ENCODE measurements around the gene LOXL4.

The LOXL4 gene

GRCh38 chr10:98267894-98268693 is at the start of gene LOXL4:
Gene LOXL4 (minus strand): TSS chr10:98268194. CDS start chr10:98263019, 5,175 bp downstream.
- in situ Hi-C loops (cut with MboI; ENCODE audit: low sequenced_read_pairs), result no loop called here

DNA sequence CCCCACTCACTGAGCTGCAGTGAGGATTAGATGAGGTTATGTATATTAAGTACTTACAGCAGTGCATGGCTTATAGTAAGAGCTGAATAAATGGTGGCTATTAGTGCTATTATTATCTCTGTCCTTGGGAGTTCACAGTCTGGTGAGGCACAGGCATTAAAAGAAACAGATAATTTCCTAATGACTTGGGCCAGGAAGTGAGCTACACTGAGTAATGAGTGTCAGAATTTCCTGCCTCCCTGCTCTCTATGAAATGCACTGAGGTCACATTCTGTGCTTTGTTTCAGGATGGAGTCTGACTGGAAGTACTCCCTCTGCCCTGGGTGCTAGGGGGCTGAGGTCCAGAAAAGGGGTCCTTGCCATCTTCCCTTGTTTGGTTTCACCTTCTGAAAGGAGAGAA is 48.7 kb upstream of the LOXL4 start:
- in situ Hi-C loops (cut with MboI; ENCODE audit: low sequenced_read_pairs), result no loop called here

- in situ Hi-C loops (cut with MboI; ENCODE audit: low sequenced_read_pairs), result no loop called here
These were observed 48.2 kb upstream of the LOXL4 start for GRCh38 chr10:98316170-98316569.

DNA sequence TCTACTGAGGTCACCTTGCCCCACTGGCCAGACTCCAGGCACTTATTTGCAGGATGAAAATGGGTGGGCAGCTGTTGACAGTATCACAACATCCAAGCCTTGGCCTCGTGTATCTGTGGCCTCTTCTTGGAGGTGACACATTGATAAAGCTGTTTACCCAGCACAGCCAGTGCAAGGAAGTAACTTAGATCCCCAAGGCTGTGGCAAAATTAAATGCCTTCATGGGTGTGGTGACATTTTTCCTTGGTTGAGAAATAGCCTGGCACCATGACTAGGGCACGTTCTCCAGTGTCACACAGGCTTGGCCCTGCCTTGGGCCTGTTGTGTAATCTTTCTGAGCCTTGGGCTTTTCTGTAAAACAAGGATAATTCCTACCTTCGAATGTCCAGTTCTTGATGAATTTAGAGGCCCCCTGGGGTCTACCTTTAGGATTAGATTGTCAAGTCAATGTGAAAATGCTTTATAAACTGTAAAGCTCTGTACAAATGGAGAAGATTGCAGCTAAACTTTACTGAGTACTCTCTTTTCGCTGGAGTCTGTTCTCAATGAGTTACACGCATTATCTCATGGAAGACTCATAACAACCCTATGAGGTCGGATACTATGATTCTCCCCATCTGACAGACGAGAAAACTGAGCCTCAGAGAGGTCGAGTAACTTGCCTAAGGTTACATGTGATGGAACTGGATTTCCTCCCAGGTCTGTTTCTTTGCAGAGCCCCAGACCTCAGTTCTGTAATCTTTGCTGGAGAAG is 46.7 kb upstream of the LOXL4 start:
- in situ Hi-C loops (cut with MboI; ENCODE audit: low sequenced_read_pairs), result no loop called here

GRCh38 chr10:98313598-98313997 is 45.6 kb upstream of the LOXL4 start:
- in situ Hi-C loops (cut with MboI; ENCODE audit: low sequenced_read_pairs), result no loop called here

- in situ Hi-C loops (cut with MboI; ENCODE audit: low sequenced_read_pairs), result no loop called here
These were observed 44.8 kb upstream of the LOXL4 start for GRCh38 chr10:98312822-98313221.

DNA sequence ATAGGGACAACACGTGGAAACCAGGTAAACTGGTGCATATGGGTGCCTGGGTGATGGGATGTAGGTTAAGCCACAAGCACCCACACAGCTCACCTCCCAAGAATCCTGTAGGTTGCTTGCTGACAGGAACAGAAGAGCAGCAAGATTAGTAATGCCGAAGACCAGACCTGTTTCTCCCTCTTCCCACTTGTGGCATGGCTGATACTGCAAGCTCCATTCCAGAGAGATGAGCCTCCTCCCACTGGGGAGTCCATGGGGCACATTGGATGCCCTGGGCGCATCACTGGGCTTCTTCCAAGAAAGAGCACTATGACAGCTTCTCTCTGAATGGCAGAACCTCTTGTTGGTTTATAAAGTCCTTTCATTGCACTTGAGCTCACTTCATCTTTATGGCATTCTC is 44.4 kb upstream of the LOXL4 start:
- in situ Hi-C loops (cut with MboI; ENCODE audit: low sequenced_read_pairs), result no loop called here

GRCh38 chr10:98310701-98311100 is 42.7 kb upstream of the LOXL4 start:
- in situ Hi-C loops (cut with MboI; ENCODE audit: low sequenced_read_pairs), result no loop called here

- in situ Hi-C loops (cut with MboI; ENCODE audit: low sequenced_read_pairs), result no loop called here
These were observed 41.7 kb upstream of the LOXL4 start for GRCh38 chr10:98309366-98310355.

GRCh38 chr10:98308669-98309365 is 40.8 kb upstream of the LOXL4 start:
- in situ Hi-C loops (cut with MboI; ENCODE audit: low sequenced_read_pairs), result no loop called here

- in situ Hi-C loops (cut with MboI; ENCODE audit: low sequenced_read_pairs), result no loop called here
These were observed 40.0 kb upstream of the LOXL4 start for GRCh38 chr10:98307916-98308541.

DNA sequence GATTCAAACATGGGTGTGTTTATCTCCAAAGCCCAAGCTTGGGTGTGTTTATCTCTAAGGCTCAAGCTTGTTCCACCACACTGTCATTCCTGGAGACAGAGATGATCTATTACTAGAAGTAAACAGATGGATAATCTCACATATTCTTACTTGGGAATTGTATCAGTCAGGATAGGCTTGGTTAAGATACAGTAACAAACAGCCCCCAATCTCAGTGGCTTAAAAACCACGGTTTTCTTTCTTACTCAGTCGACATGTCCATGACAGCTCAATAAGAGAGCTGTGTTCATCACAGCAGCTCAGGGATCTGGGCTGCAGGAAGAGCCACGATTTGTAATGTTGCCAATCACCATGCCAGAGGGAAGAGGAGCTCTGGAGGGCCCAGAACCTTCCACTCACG is 38.5 kb upstream of the LOXL4 start:
- in situ Hi-C loops (cut with MboI; ENCODE audit: low sequenced_read_pairs), result no loop called here

DNA sequence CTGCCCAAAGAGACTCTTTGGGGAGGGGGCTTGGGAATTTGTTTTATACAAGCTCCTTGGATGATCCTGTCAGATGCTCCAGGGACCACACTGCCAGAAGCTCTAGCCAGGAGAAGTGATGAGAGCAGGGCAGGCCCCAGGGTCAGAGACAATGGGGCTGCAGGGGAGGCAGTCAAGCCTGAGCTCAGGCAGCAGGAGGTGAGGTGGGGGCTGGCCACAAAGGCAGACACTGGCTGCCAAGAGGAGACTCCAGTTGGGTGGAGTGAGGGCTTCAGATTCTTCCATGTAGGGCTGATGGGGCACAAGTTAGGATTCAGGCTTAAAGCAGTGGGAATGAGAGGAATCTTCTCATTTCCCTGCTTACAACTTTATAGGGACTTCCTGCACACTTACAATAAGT is 35.6 kb upstream of the LOXL4 start:
- in situ Hi-C loops (cut with MboI; ENCODE audit: low sequenced_read_pairs), result no loop called here

DNA sequence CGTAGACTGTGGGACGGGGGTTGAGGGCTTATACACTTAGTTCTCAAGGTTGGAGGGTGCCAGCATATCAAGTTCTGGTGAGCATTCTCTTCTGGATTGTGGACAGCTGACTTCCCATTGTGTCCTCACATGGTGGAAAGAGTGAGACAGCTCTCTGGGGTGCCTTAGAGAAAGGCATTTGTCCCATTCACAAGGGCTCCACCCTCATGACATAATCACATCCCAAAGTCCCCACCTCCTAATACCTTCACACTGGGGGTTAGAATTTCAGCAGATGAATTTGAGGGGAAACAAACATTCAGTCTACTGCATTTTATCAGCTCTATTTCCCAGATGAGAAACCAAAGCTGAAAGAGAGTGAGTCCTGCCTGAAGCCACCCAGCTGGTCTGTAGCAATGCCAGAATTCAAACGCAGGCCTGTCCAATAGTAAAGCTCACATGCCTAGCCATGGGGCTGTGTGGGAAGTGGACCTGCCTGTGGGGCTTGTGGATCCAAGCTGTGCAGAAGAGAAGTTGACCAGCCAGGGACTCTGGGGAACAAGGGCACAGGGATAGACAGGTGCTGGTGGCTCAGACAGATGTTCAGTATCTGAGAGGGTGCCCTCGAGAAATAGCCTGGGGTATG is 34.9 kb upstream of the LOXL4 start:
- in situ Hi-C loops (cut with MboI; ENCODE audit: low sequenced_read_pairs), result no loop called here

DNA sequence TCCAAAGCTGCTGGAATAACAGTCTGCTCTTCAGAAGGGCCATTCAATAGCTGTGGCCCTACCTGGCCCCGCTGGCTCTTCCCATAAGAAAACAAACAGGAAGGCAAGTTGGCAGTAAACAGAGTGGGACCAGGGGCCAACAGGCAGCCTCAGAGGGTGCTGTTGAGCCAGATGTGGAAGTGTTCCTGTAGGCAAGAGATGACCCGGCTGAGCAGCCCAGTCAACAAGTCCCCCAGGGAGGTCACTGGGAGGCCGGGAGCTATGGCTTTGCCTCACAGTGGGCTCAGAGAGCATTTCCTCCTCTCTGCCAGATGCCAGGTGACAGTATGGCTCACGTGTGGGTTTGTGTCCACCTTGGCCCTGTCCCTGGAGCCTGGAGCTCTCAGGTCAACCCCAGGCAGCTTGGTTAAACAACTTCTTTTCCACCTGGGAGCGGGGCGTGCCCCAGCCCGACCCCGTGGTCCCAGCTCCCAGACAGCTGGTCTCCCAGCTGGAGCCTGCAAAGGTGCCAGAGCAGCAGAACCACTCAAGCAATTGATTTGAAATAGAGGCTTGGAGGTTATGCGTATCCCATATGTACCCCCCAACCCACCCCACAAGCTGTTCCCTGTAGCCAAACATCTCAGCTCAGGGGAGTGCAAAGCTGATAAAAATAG is 33.8 kb upstream of the LOXL4 start:
- in situ Hi-C loops (cut with MboI; ENCODE audit: low sequenced_read_pairs), result no loop called here

GRCh38 chr10:98300526-98301229 is 32.7 kb upstream of the LOXL4 start:
- in situ Hi-C loops (cut with MboI; ENCODE audit: low sequenced_read_pairs), result no loop called here

DNA sequence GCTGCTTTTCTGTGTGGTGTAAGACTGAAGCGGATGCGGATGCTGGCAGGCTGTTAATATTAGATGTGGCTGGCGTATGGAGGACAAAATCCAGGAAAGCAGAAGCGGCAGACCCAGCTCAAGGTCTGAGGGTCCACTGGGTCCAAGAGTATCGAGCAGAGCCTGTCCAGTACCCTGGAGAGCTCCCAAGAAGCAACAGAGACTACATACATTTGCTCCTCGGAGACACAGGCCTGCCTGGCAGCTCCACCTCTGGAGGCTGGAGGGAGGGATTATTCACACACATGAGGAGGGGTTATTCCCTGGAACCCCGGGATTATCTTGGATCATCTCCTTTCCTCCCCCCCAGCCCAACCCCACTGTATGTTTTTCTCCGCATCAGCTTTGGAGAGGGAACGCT is 31.3 kb upstream of the LOXL4 start:
- in situ Hi-C loops (cut with MboI; ENCODE audit: low sequenced_read_pairs), result no loop called here

GRCh38 chr10:98296524-98296923 is 28.5 kb upstream of the LOXL4 start:
- in situ Hi-C loops (cut with MboI; ENCODE audit: low sequenced_read_pairs), result no loop called here

All from HL-60/S4 (cell line).